Erythroblast (primary cell): ENCODE data around the gene ECEL1.

Experiments
- GATA1 ChIP-seq: IDR thresholded peaks from 2 replicates; pipeline ENCODE4 v1.6.1; 2011; ENCODE audit warnings: low read depth, mild to moderate bottlenecking, control low read depth, low read length, moderate library complexity
- POLR2A ChIP-seq: IDR thresholded peaks from 2 replicates; pipeline ENCODE4 v1.6.1; 2011; ENCODE audit warnings: mild to moderate bottlenecking, low read length

GRCh38 chr2:232497348-232497747 lies 9.7 kb upstream of the ECEL1 start:
- no peak for TF ChIP-seq POLR2A
- no peak for TF ChIP-seq GATA1
